OCI-LY3 (cell line): Measurements from ENCODE around the gene RPL35.

Experiments
- EZH2phosphoT487 ChIP-seq: fragments of 200-600 bp; shearing (Covaris generic); IDR thresholded peaks from 2 replicates; pipeline ENCODE4 v1.6.1; 2018; ENCODE audit warnings: antibody characterized with exemption, mixed run types, low read depth
- TF ChIP-seq, protein P1 (sequence below): fragments of 200-600, 300-600 bp; sonication (generic); IDR thresholded peaks from 2 replicates; pipeline ENCODE4 v1.5.1; 2014; ENCODE audit warnings: antibody characterized with exemption, low read length, low read depth

DNA sequence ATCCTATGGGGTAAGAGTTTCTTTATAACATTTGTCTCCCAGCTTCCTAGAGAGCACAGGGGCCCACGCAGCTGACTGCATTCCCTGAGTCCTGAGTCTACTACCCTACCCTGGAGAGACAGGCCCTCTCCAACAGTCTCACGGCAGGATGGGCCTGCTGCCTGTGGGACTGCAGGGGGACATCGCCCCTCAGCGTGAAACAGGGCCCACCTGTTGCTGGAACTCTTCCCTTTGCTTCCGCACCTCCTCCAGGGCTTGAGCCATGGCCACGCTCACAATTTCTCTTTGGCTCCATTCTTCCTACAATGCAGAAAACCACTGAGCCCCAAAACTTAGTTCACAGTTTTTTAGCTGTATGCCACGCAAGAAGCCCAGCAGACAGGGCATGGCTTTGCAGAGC is 28.4 kb upstream of the RPL35 start:
- TF ChIP-seq, protein P1, sequence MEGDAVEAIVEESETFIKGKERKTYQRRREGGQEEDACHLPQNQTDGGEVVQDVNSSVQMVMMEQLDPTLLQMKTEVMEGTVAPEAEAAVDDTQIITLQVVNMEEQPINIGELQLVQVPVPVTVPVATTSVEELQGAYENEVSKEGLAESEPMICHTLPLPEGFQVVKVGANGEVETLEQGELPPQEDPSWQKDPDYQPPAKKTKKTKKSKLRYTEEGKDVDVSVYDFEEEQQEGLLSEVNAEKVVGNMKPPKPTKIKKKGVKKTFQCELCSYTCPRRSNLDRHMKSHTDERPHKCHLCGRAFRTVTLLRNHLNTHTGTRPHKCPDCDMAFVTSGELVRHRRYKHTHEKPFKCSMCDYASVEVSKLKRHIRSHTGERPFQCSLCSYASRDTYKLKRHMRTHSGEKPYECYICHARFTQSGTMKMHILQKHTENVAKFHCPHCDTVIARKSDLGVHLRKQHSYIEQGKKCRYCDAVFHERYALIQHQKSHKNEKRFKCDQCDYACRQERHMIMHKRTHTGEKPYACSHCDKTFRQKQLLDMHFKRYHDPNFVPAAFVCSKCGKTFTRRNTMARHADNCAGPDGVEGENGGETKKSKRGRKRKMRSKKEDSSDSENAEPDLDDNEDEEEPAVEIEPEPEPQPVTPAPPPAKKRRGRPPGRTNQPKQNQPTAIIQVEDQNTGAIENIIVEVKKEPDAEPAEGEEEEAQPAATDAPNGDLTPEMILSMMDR = no peak
- TF ChIP-seq EZH2phosphoT487 = no peak
